B cell (primary cell): ENCODE data around the gene GGT6.

Experiments
- CTCF ChIP-seq: fragments of 200-600 bp; IDR thresholded peaks from one replicate; pipeline ENCODE4 v1.8.0; 2022; ENCODE audit warnings: antibody characterized with exemption, mild to moderate bottlenecking
- EZH2 ChIP-seq: IDR thresholded peaks from 2 replicates; pipeline ENCODE4 v1.6.1; 2012; ENCODE audit warnings: borderline replicate concordance, low read depth, mild to moderate bottlenecking, moderate library complexity, low read length; ENCODE audit not compliant: insufficient read depth, poor library complexity, severe bottlenecking

- TF ChIP-seq EZH2 (no peak), CTCF (no peak)
Observed at GRCh38 chr17:4527566-4528125, 32.7 kb downstream of the GGT6 start.
